HCT116 (cell line): ENCODE data around the gene GANAB. TPM values are rescaled to one million over a fixed set of nuclear protein-coding genes. Genes with fewer than 3 reads are reported as not detected.

Experiments used
- ATAC-seq: fragments of 200-7000 bp; cut with Tn5 transposase; 2 replicates; pipeline ENCODE4 v1.9.1; 2020; ENCODE audit warnings: mild to moderate bottlenecking, moderate library complexity
- BruUV-seq: library from RNA; stranded (reverse); fragments of 400-500 nt; replicated peaks from 2 replicates; lab custom pipeline; 2021; lab: Mats Ljungman, UMichigan
- CTCF ChIA-PET: fragments of 300-600 bp; sonication (Branson Sonifier 250); formaldehyde crosslinking; loops from one replicate; lab custom pipeline; 2021; ENCODE audit warnings: antibody characterized with exemption; lab: Charles Lee
- POLR2A ChIA-PET: fragments of 300-600, 350-600 bp; sonication (Branson Sonifier 250); formaldehyde crosslinking; loops from one replicate; lab custom pipeline; 2021; ENCODE audit warnings: antibody characterized with exemption; lab: Charles Lee
- RAD21 ChIA-PET, 2 experiments: fragments of 300-600 bp; sonication (Branson Sonifier 250); formaldehyde crosslinking; loops; one replicate each; lab custom pipeline; 2023; ENCODE audit warnings: low total read pairs in 2 of 2; ENCODE audit not compliant: uncharacterized antibody in 2 of 2, unreplicated experiment in 2 of 2, low non-redundant PET in 1 of 2; lab: Charles Lee
- DNase-seq: peaks from one replicate; pipeline ENCODE4 v3.0.0-alpha.2; 2010; ENCODE audit warnings: low read depth, low spot score
- H2AFZ ChIP-seq: fragments of 200-600 bp; shearing (Covaris generic), sonication (generic); 2 replicates; pipeline ENCODE4 v1.6.1; 2017; ENCODE audit warnings: low read depth, mixed run types, mixed read lengths, antibody characterized with exemption, low read length; ENCODE audit not compliant: poor library complexity, severe bottlenecking
- H3K27ac ChIP-seq: 2 replicates; pipeline ENCODE4 v1.5.1; 2012; ENCODE audit warnings: low read depth, low read length
- H3K27me3 ChIP-seq: fragments of 200-600 bp; sonication (generic); 2 replicates; pipeline ENCODE4 v1.6.1; 2016; ENCODE audit warnings: mixed run types, low read length, mixed read lengths; ENCODE audit not compliant: insufficient read depth
- H3K36me3 ChIP-seq, 2 experiments: fragments of 200-500 bp in 1 of 2; fragments of 200-600 bp in 1 of 2; sonication (Bioruptor generic) in 1 of 2; sonication (generic) in 1 of 2; 2 replicates each; pipeline versions ENCODE4 v1.5.1 to v1.6.1; 2014 to 2016; ENCODE audit warnings: low read length in 2 of 2, inconsistent platforms in 1 of 2, mixed read lengths in 1 of 2, mixed run types in 1 of 2; ENCODE audit not compliant: insufficient read depth in 2 of 2, control insufficient read depth in 1 of 2
- H3K4me1 ChIP-seq, 2 experiments: fragments of 200-600 bp in 1 of 2; sonication (generic) in 1 of 2; 2 replicates each; pipeline versions ENCODE4 v1.5.1 to v1.6.1; 2012 to 2017; ENCODE audit warnings: low read length in 2 of 2, inconsistent platforms in 1 of 2, mild to moderate bottlenecking in 1 of 2, mixed read lengths in 1 of 2, mixed run types in 1 of 2, moderate library complexity in 1 of 2; ENCODE audit not compliant: insufficient read depth in 2 of 2, control insufficient read depth in 1 of 2
- H3K4me2 ChIP-seq: fragments of 200-600 bp; sonication (generic); 2 replicates; pipeline ENCODE4 v1.6.1; 2017; ENCODE audit warnings: mixed run types, low read length, mixed read lengths
- H3K4me3 ChIP-seq, 2 experiments: fragments of 200-600 bp in 1 of 2; sonication (generic) in 1 of 2; replicated peaks in 1 of 2; 2 replicates each; pipeline ENCODE4 v1.5.1; 2011 to 2016; ENCODE audit warnings: low read length in 2 of 2, control low read depth in 1 of 2, low read depth in 1 of 2, mild to moderate bottlenecking in 1 of 2, mixed read lengths in 1 of 2, mixed run types in 1 of 2
- H3K79me2 ChIP-seq: fragments of 200-600 bp; sonication (generic); 2 replicates; pipeline ENCODE4 v1.6.1; 2017; ENCODE audit warnings: mild to moderate bottlenecking, mixed run types, low read length, moderate library complexity, mixed read lengths; ENCODE audit not compliant: insufficient read depth
- H3K9ac ChIP-seq: fragments of 200-600 bp; sonication (generic); 2 replicates; pipeline ENCODE4 v1.6.1; 2016; ENCODE audit warnings: low read length, mixed read lengths
- H3K9me2 ChIP-seq: fragments of 200-600 bp; sonication (generic), shearing (Covaris generic); 2 replicates; pipeline ENCODE4 v1.6.1; 2017; ENCODE audit warnings: mixed run types, mild to moderate bottlenecking, moderate library complexity; ENCODE audit not compliant: insufficient read depth
- H3K9me3 ChIP-seq, 2 experiments: fragments of 200-500 bp in 1 of 2; fragments of 200-600 bp in 1 of 2; sonication (Bioruptor generic) in 1 of 2; sonication (generic) in 1 of 2; 2 replicates each; pipeline ENCODE4 v1.6.1; 2014 to 2017; ENCODE audit warnings: low read length in 2 of 2, mixed read lengths in 2 of 2, inconsistent platforms in 1 of 2, low read depth in 1 of 2, mild to moderate bottlenecking in 1 of 2, mixed run types in 1 of 2, moderate library complexity in 1 of 2; ENCODE audit not compliant: control insufficient read depth in 1 of 2, insufficient read depth in 1 of 2
- H4K20me1 ChIP-seq: fragments of 200-600 bp; sonication (generic), shearing (Covaris generic); 2 replicates; pipeline ENCODE4 v1.6.1; 2017; ENCODE audit warnings: mixed run types, mild to moderate bottlenecking, moderate library complexity; ENCODE audit not compliant: insufficient read depth
- ATF3 ChIP-seq: IDR thresholded peaks from 2 replicates; pipeline ENCODE4 v1.6.1; 2012
- CBX3 ChIP-seq: IDR thresholded peaks from 2 replicates; pipeline ENCODE4 v1.6.1; 2012; ENCODE audit warnings: low read depth
- CEBPB ChIP-seq: IDR thresholded peaks from 2 replicates; pipeline ENCODE4 v1.6.1; 2012; ENCODE audit warnings: low read depth
- CTCF ChIP-seq, 3 experiments: fragments of 200-600 bp in 1 of 3; sonication (generic) in 1 of 3; IDR thresholded peaks in 2 of 3; conservative IDR thresholded peaks in 1 of 3; 2 replicates each; pipeline ENCODE4 v1.5.1; 2012 to 2017; ENCODE audit warnings: low read depth in 2 of 3, low read length in 2 of 3, antibody characterized with exemption in 1 of 3, borderline replicate concordance in 1 of 3, control low read depth in 1 of 3, mild to moderate bottlenecking in 1 of 3, mixed read lengths in 1 of 3, mixed run types in 1 of 3, moderate library complexity in 1 of 3; ENCODE audit not compliant: insufficient read depth in 1 of 3
- EGR1 ChIP-seq: IDR thresholded peaks from 2 replicates; pipeline ENCODE4 v1.6.1; 2012; ENCODE audit warnings: low read depth
- ELF1 ChIP-seq: IDR thresholded peaks from 2 replicates; pipeline ENCODE4 v1.6.1; 2012; ENCODE audit warnings: low read depth, borderline replicate concordance
- EZH2 ChIP-seq: fragments of 200-600 bp; sonication (generic); IDR thresholded peaks from 2 replicates; pipeline ENCODE4 v1.6.1; 2017; ENCODE audit warnings: antibody characterized with exemption, mixed run types
- EZH2phosphoT487 ChIP-seq: fragments of 200-600 bp; IDR thresholded peaks from 2 replicates; pipeline ENCODE4 v1.6.1; 2018; ENCODE audit warnings: antibody characterized with exemption, borderline replicate concordance
- FOSL1 ChIP-seq: IDR thresholded peaks from 2 replicates; pipeline ENCODE4 v1.6.1; 2012; ENCODE audit warnings: low read depth
- JUND ChIP-seq: IDR thresholded peaks from 2 replicates; pipeline ENCODE4 v1.6.1; 2012
- POLR2A ChIP-seq: IDR thresholded peaks from 2 replicates; pipeline ENCODE4 v1.7.0; 2011; ENCODE audit warnings: borderline replicate concordance; ENCODE audit not compliant: insufficient read depth, insufficient read length; ENCODE audit errors: extremely low read depth
- POLR2AphosphoS5 ChIP-seq: IDR thresholded peaks from 2 replicates; pipeline ENCODE4 v1.6.1; 2011; ENCODE audit warnings: mild to moderate bottlenecking, low read depth, low read length, moderate library complexity
- RAD21 ChIP-seq: IDR thresholded peaks from 2 replicates; pipeline ENCODE4 v1.6.1; 2012; ENCODE audit warnings: low read depth, mild to moderate bottlenecking
- SIN3A ChIP-seq: IDR thresholded peaks from 2 replicates; pipeline ENCODE4 v1.6.1; 2012; ENCODE audit warnings: low read depth
- SP1 ChIP-seq: IDR thresholded peaks from 2 replicates; pipeline ENCODE4 v1.6.1; 2012; ENCODE audit warnings: low read depth
- SRF ChIP-seq: IDR thresholded peaks from 2 replicates; pipeline ENCODE4 v1.6.1; 2012; ENCODE audit warnings: low read depth
- TCF7L2 ChIP-seq: IDR thresholded peaks from 2 replicates; pipeline ENCODE4 v1.7.0; 2011; ENCODE audit warnings: borderline replicate concordance, inconsistent platforms; ENCODE audit not compliant: insufficient read depth, insufficient read length; ENCODE audit errors: extremely low read depth
- YY1 ChIP-seq: IDR thresholded peaks from 2 replicates; pipeline ENCODE4 v1.6.1; 2011; ENCODE audit warnings: low read length, low read depth, moderate library complexity, mild to moderate bottlenecking; ENCODE audit not compliant: insufficient replicate concordance; ENCODE audit errors: extremely low read depth
- ZFX ChIP-seq: fragments of 450-650 bp; IDR thresholded peaks from 2 replicates; pipeline ENCODE4 v1.6.1; 2017
- ZNF274 ChIP-seq: fragments of 200-500 bp; sonication (Bioruptor generic); IDR thresholded peaks from 2 replicates; pipeline ENCODE4 v1.6.1; 2014; ENCODE audit warnings: mild to moderate bottlenecking, low read depth, low read length, inconsistent platforms
- intact Hi-C: fragments of 100-400 bp; cut with micrococcal nuclease; formaldehyde crosslinking; loops from 2 replicates; pipeline ENCODE4 v1.10.0; 2022
- total RNA-seq: library from RNA; stranded (reverse); gene quantifications from one replicate; pipeline ENCODE4 v1.2.1, GENCODE V29; 2021; ENCODE audit not compliant: unreplicated experiment
- TF ChIP-seq, protein P1 (sequence below): IDR thresholded peaks from 2 replicates; pipeline ENCODE4 v1.6.1; 2012
- TF ChIP-seq, protein P2 (sequence below): IDR thresholded peaks from 2 replicates; pipeline ENCODE4 v1.6.1; 2011; ENCODE audit warnings: mild to moderate bottlenecking, low read length, moderate library complexity; ENCODE audit not compliant: insufficient replicate concordance; ENCODE audit errors: extremely low read depth

Gene GANAB
- total RNA-seq, 1 experiment from 2014 or later = 410 TPM

DNA sequence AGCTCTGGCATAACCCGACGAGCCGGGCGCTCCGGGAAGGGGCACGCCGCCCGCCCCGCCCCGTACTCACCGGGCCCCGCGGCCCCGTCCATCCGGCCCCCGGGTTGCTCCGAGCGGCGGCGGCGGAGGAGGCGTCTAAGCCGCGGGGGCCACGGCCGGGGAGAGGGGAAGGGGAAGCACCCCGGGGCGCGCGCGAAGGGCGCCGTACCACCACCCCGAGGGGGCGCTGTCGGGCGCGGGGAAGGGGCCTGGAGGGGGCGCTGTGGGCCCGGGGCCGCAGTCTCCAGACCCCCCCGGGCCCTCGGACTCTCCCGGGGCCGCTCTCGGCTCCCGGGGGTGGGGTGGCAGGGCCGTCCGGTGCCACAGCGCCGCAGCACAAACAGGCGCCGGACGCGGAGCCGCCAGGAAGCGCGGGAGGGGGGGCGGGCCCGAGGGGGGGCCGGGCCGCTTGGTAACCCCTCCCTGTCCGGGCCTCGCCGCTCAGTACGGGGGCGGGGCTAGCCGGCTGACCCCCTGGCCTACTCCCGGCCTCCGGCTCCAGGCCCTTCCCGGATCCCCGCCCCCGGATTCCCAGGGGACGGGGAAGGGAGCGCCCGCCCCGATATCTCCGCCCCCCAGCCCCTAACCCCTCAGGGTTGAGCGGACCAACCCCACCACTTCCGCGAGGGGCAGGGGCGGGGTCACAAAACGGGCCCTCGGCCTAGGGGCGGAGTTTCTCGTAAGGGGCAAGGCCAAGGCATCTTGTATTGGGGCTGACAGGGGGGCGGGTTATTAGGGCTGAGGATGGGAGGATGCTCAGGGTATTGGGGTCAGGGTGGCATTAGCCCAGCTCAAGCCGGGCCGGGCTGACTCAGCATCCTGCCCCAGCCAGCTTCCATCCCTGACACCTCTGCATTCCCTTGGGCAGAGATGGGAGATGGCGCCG lies 33.8 kb downstream of the GANAB start, which contains the start of the genes EML3 and ROM1:
Gene EML3, minus strand, starts transcription at position 410 of the 925 bp plus-strand sequence. Its CDS starts 318 bp downstream, at position 92.
Gene ROM1, plus strand, starts transcription at position 892 of the 925 bp plus-strand sequence. Its CDS starts 25 bp downstream, at position 917.
- ATAC-seq = peak; percentile 79
- Histone ChIP-seq H3K36me3 (peaks cover 0 to 5% of the 10 kb centered on the region in 2 experiments; a peak in 2 of 4 replicates), H4K20me1 (no peaks in the 10 kb centered on the region), H3K27me3 (no peaks in the 10 kb centered on the region), H3K9me2 (no peaks in the 10 kb centered on the region), H3K9me3 (no peaks in the 10 kb centered on the region), H3K79me2 (peaks cover 13% of the 10 kb centered on the region), H2AFZ (no peak within 1 kb of the TSS), H3K9ac (peak within 1 kb of the TSS; percentile 93), H3K27ac (peak within 1 kb of the TSS; percentile 83), H3K4me1 (peaks cover 28 to 45% of the 10 kb centered on the region in 2 experiments), H3K4me2 (peak within 1 kb of the TSS; percentile 87), H3K4me3 (peak within 1 kb of the TSS; percentile 87 to 94)
- BruUV-seq = no TSS peak
- no peak for DNase-seq
- ChIA-PET CTCF (interaction anchor here (0.8 to 2.8 kb wide), 8 partner anchors 8 to 217 kb away, joined by 3 to 16 read pairs (median 5); partner anchors contain the start of genes B3GAT3, C11orf98, CSKMT and HNRNPUL2), POLR2A (interaction anchor here (1.2 to 2.2 kb wide), 2 partner anchors 9 to 228 kb away, joined by 5 read pairs; partner anchors contain the start of gene B3GAT3), RAD21 (interaction anchor here in 1 of 2 experiments (1.0 kb wide), 1 partner anchor 188 kb away, joined by 4 read pairs; no protein-coding TSS in a partner anchor)
- intact Hi-C loops = loop anchor here (5.0 kb wide), 1 partner anchor 35 kb away; the partner anchor contains the start of gene GANAB
- TF ChIP-seq, protein P1, sequence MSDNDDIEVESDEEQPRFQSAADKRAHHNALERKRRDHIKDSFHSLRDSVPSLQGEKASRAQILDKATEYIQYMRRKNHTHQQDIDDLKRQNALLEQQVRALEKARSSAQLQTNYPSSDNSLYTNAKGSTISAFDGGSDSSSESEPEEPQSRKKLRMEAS = peak; percentile 53; the same call in 1 of the 2 replicates
- TF ChIP-seq YY1 (no peak), FOSL1 (no peak), CEBPB (no peak), CTCF (IDR thresholded peaks at IDR 0.05 in 2 of 3, conservative IDR thresholded peaks at IDR 0.05 in 1 of 3; ENCODE audit: borderline replicate concordance in 1 of 3, insufficient read depth in 1 of 3, low read depth in 2 of 3, low read length in 2 of 3) (peak; percentile 83 to 99 (median 97)), POLR2A (no peak), JUND (no peak), RAD21 (peak; percentile 47), SIN3A (0 out of 2 replicates have a peak, but pooled peaks have one; percentile 37), CBX3 (no peak), ELF1 (no peak), ZFX (peak; percentile 41; the same call in 1 of the 2 replicates), EZH2 (no peak), SRF (no peak), ZNF274 (no peak), EZH2phosphoT487 (no peak), SP1 (no peak), POLR2AphosphoS5 (0 out of 2 replicates have a peak, but pooled peaks have one; percentile 47), ATF3 (no peak), EGR1 (peak; percentile 59; the same call in 1 of the 2 replicates), TCF7L2 (no peak)
- TF ChIP-seq, protein P2, sequence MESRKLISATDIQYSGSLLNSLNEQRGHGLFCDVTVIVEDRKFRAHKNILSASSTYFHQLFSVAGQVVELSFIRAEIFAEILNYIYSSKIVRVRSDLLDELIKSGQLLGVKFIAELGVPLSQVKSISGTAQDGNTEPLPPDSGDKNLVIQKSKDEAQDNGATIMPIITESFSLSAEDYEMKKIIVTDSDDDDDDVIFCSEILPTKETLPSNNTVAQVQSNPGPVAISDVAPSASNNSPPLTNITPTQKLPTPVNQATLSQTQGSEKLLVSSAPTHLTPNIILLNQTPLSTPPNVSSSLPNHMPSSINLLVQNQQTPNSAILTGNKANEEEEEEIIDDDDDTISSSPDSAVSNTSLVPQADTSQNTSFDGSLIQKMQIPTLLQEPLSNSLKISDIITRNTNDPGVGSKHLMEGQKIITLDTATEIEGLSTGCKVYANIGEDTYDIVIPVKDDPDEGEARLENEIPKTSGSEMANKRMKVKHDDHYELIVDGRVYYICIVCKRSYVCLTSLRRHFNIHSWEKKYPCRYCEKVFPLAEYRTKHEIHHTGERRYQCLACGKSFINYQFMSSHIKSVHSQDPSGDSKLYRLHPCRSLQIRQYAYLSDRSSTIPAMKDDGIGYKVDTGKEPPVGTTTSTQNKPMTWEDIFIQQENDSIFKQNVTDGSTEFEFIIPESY = no peak
